ENCODE measurements around the gene CRACR2A.

The CRACR2A gene

GRCh38 chr12:3725388-3726115 lies 27.4 kb downstream of the CRACR2A start:
- no peak for DNase-seq (ENCODE audit: low read depth in 2 of 2)

DNA sequence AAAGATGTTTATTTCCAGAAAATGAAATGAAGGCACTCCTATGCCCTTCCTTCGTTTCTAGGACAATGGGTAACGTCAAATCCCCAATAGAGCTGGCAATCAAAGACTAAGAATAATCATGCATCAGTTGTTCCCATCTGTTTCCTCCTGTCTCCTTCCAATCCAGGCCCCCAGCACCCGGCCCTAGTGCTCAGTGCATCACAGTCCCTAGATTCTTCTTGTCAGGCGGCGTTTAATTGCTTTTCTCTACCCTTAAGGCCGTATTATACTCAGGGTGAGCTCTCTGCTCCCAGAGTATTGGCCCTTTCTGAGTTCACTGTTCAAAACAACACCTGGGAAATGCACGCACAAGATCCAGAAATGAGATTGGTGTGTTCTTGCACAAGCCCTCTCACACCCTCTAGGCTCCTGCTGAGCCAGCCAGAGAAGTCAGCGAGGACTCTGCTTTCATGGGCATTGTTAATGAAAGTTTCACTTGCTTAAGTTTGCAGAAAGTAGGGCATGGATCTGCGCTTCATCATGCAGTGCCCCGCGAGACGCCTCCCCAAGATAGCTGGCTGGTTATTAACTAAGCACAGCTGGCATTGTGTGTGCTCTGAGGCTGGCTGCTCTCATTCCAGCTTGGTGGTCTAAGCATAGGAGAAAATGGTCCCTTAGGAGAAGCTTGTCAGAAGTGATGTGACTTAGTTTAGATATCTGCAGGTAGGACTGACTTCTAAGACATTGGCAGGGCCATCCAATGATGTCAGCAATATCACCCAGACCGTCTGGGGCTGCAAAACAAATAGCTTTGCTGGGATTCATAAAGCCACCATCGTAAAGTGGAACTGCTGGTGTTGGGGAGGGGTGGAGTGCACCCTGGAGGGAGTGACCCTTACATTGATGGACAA lies 28.7 kb downstream of the CRACR2A start:
- DNase-seq (ENCODE audit: low read depth in 2 of 2), result no peak

- DNase-seq (ENCODE audit: low read depth in 2 of 2), result no peak
Measured at GRCh38 chr12:3722368-3722767, 30.5 kb downstream of the CRACR2A start.

GRCh38 chr12:3720772-3721171 lies 32.1 kb downstream of the CRACR2A start:
- no peak for DNase-seq (ENCODE audit: low read depth in 2 of 2)

- DNase-seq (ENCODE audit: low read depth in 2 of 2), result no peak
Measured at GRCh38 chr12:3718100-3718499, 34.8 kb downstream of the CRACR2A start.

DNA sequence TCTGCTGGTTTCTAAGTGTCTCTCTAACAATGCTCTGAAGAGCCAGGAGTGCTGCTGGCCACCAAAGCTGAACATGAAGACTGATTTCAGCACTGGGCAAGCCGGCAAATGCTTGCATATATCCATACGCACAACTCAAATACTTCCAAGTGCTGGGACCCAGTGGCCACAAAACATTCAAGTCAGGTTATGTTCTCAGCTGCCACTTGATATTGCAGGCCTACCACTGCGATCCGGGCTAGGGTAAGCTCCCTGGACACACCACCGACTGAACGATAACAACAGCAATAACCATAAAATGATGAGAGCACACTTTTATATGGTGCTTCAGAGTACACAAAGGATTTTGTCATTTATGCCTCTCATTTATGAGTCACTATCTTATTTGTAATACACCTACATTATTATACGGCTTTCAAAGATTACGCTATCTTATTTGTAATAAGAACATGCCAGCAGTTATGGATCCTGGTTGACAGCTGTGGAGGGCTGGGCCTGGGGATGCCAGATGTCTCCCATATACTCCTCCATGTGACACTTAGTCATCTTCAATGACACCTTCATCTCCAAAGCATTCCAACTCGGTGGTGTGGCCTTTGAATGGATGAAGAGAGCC lies 35.5 kb downstream of the CRACR2A start:
- no peak for DNase-seq (ENCODE audit: low read depth in 2 of 2)

DNA sequence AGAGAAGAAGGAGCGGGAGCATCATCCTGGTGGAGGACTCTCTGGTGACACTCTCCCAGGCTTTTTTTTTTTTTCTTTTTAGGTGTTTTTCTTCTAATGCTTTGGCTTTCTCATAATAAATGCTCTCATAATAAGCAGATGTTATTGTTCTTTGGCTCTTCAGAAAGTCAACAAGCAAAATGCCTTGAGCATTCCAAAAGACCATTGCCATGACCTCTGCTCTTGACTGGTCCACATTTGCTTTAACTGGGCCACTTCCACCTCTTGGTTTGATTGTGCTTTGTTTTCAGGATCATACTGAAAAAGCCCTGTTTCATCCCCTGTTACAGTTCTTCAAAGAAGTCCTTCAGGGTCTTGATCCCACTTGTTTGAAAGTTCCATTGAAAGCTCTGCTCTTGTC lies 36.9 kb downstream of the CRACR2A start:
- no peak for DNase-seq (ENCODE audit: low read depth in 2 of 2)

- DNase-seq (ENCODE audit: low read depth in 2 of 2), result no peak
Measured at GRCh38 chr12:3713947-3714346, 39.0 kb downstream of the CRACR2A start.

GRCh38 chr12:3713483-3713882 lies 39.4 kb downstream of the CRACR2A start:
- no peak for DNase-seq (ENCODE audit: low read depth in 2 of 2)

DNA sequence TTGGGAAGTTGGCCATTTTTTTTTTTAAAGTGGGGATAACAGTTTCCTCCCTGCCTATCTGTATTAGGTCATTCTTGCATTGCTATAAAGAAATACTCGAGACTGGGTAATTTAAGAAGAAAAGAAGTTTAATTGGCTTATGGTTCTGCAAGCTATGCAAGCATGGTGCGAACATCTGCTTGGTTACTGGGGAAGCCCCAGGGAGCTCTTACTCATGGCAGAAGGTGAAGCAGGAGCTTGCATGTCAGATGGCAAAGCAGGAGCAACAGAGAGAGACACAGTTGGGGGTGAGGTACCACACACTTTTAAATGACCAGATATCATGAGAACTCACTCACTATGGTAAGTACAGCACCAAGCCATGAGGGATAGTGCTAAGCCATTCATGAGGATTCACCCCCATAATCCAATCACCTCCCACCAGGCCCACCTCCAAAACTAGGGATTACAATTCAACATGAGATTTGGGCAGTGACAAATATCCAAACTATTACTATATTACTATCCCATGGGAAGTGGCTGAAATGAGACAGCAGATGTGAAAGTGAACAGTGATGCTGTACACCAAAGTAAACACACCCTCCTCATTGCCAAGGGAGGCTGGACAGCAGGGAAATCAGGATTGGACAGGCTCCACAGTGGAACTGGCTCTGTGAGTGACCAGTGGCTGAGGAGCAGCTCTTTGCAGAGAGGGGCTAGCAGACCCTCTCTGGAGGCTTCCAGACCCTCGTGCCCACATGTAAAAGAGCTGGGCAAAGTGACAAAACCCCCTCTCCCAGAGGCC lies 40.5 kb downstream of the CRACR2A start:
- no peak for DNase-seq (ENCODE audit: low read depth in 2 of 2)

GRCh38 chr12:3705354-3705675 lies 47.6 kb downstream of the CRACR2A start:
- no peak for DNase-seq (ENCODE audit: low read depth in 2 of 2)

DNA sequence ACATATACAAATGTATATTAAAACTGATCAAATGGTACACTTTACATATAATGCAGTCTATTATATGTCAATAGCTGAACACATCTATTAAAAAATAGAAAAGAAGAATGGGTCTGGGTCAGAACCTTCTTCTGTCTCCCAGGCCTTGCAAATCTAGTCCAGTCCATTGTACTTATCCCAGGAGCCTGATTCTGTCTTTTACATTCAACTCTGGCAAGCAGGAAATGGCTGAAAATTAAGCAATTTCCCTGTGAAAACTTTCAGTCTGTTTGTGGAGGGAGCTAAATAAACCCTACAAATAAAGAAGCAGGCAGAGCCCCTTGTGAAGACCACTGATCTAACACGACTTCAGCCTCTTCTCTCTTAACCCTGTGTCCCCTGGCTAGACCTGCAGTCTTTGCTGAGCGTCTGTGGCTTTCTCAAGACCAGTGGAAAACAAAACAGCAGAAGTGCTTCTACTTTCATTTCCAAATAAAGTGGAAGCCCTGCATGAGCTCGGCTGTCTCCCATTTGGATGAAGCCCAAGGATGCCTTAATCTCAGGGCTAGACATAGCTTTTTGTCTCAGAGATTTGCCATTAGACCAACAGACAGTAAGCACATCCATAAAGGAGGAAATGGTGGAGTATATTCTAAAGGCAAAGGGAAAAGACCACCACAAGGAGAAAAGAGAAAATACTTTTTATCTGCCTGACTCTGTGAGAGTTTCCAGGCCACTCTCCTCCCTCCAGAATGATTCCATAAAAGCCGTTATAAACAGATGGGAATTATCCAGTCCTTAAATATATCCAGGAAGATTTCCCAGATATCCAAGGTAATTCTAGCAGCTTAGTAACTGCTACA lies 48.2 kb downstream of the CRACR2A start:
- DNase-seq (ENCODE audit: low read depth in 2 of 2), result no peak

DNA sequence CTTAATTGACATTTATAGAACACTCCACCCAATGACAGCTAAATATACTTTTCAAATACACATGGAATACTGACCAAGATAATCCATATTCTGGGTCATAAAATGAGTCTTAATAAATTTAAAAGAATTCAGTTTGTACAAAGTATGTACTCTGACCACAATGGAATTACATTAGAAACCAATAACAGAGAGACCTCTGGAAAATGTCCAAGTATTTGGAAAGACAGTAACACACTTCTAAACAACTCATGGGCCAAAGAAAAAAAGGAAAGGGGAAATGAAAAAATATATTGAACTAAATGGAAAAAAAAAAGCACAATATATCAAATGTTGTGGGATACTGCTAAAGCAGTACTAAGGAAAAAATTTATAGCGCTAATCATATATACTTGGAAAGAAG lies 52.0 kb downstream of the CRACR2A start:
- DNase-seq (ENCODE audit: low read depth in 2 of 2), result no peak

DNA sequence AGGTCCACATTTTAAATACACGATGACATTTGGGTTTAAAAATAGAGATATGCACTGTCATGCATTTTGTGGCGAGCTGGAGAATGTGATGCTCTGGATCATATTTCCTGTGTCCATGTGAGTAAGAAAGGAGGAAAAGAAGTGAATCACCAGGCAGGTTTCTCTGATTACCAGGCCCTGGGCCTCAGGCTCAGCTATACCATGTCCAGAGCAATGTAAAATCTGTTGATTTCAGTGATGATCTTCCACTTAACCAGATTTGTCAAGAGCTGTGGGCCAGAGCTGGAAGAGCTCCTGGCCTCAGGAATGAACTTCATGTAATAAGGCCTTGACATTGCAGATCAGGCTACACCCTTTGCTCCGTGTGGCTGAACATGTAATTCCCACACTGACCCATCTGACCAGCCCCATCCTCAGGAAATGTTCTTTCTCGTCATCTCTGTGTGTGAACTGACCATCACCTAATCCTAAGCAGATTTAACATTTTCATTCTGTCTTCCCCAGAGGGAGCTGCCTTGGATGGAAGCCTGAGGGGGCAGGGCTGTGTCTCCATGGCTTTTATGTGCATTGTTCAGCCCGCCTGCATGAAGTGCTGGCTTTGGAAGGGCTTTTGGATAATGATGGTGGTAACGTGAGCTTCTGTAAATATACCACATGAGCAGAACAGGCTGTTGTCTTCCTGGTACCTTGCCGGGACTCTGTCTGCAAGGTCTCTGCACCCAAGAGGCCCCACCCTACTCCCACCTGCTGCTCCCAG lies 54.5 kb downstream of the CRACR2A start:
- DNase-seq (ENCODE audit: low read depth in 2 of 2), result no peak

DNA sequence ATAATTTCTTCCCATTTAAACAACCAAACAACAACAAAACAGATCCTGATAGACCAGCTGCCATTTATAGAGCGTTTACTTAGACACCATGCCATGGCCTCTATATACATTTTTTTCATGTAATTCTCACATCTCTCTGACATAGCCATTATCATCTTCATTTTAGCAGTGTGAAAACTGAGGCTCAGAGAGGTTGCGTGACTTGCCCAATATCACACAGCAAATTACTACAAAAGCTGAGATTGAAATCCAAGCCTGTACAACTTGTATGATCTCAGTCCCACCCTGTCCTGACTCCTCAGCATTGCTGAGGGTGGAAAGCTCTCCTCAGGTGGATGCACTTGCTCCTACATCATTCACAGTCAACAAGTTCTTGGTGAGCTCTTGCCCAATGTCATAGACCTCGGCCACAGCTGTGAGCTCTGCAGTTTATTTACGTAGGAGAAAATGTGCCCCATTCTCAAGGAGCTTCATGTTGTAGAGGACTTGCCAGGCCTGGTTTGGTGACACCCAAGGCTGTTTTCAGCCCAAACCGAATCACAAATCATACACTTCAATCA lies 55.5 kb downstream of the CRACR2A start:
- no peak for DNase-seq (ENCODE audit: low read depth in 2 of 2)

DNA sequence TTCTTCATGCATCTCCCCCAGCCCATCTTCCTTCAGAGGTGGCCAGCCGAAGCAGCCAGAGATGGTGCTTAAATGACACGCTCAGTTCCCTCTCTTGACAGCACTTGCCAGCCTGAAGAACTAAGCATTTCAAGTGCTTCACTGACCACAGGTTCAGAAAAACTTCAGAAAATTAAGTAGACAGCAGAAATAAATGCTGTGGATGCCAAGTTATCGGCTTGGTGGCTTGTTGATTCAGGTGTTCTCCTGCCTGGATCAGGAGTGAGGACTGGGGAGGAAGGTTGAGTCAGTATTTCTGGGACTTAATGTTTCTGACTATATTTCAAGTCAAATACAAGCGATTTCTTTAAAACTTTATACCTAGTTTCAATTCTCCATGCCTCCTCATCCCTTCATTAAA lies 58.2 kb downstream of the CRACR2A start:
- no peak for DNase-seq (ENCODE audit: low read depth in 2 of 2)

- no peak for DNase-seq (ENCODE audit: low read depth in 2 of 2)
Measured at GRCh38 chr12:3692616-3693365, 60.1 kb downstream of the CRACR2A start.

DNA sequence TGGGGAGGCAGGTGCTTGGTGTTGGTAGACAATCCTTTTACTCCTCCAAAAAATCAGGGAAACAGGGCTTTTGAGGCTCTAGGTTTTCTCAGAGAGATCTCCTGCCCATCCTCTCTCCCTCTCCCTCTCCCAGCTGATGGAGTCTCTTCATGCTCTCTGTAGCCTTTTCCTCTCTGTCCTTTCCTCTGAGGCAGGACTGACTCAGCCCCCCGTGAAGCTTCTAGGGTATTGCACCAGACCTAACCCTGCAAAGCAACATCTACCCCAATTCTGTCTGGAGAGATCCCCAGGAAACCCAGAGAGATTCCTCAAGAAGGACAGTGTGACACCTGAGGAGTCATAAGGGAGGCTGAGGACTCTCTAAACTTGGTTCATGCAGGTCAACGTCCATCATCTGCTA lies 66.4 kb downstream of the CRACR2A start:
- no peak for DNase-seq (ENCODE audit: low read depth in 2 of 2)

- DNase-seq (ENCODE audit: low read depth in 2 of 2), result no peak
Measured at GRCh38 chr12:3685830-3686229, 67.1 kb downstream of the CRACR2A start.

Data from stimulated activated CD4-positive, alpha-beta T cell treated with anti-CD3 and anti-CD28 coated beads, Interleukin-1b, Interleukin-23, amount 100 ng/mL, for 4 hours (primary cell).